DOHH2 (cell line): ENCODE results near the gene MICU2.

Source experiments
- CTCF ChIP-seq: fragments of 200-600 bp; sonication (generic); IDR thresholded peaks from one replicate; pipeline ENCODE4 v1.5.1; 2014; ENCODE audit warnings: antibody characterized with exemption, mild to moderate bottlenecking, low read depth, low read length; ENCODE audit not compliant: poor library complexity, severe bottlenecking
- EZH2phosphoT487 ChIP-seq: fragments of 200-600 bp; sonication (generic); IDR thresholded peaks from 2 replicates; pipeline ENCODE4 v1.6.1; 2017; ENCODE audit warnings: borderline replicate concordance, mild to moderate bottlenecking, antibody characterized with exemption, low read length, moderate library complexity, mixed read lengths

GRCh38 chr13:21578748-21579147 lies 25.2 kb downstream of the MICU2 start:
- TF ChIP-seq CTCF (no peak), EZH2phosphoT487 (no peak)
